HG03039 (cell line): ENCODE data around the gene DNAH7.
A peak's percentile ranks its signal among the peaks of the same experiment; 100 is the strongest.

Experiments
- ATAC-seq: cut with Tn5 transposase; IDR thresholded peaks from one replicate; pipeline ENCODE4 v1.9.1; 2021; ENCODE audit warnings: mild to moderate bottlenecking, moderate library complexity; ENCODE audit not compliant: unreplicated experiment

Gene DNAH7

GRCh38 chr2:196079052-196079451, 10.4 kb upstream of the DNAH7 start:
- ATAC-seq, result no peak

- no peak for ATAC-seq
These were observed 9.2 kb upstream of the DNAH7 start for GRCh38 chr2:196077821-196078220.

GRCh38 chr2:196076778-196077568, 8.3 kb upstream of the DNAH7 start:
- ATAC-seq, result no peak

- ATAC-seq, result no peak
These were observed 6.6 kb upstream of the DNAH7 start for GRCh38 chr2:196075196-196075595.

- no peak for ATAC-seq
These were observed 6.0 kb upstream of the DNAH7 start for GRCh38 chr2:196074631-196075030.

- no peak for ATAC-seq
These were observed 4.9 kb upstream of the DNAH7 start for GRCh38 chr2:196073521-196073920.

- ATAC-seq, result no peak
These were observed 1.6 kb downstream of the DNAH7 start for GRCh38 chr2:196067088-196067382.

GRCh38 chr2:196066291-196067087, 2.1 kb downstream of the DNAH7 start:
- ATAC-seq, result no peak

GRCh38 chr2:196063773-196064172, 4.9 kb downstream of the DNAH7 start:
- ATAC-seq, result no peak

GRCh38 chr2:196059491-196059960, 9.1 kb downstream of the DNAH7 start:
- ATAC-seq, result no peak

GRCh38 chr2:196054631-196055030, 14.0 kb downstream of the DNAH7 start:
- no peak for ATAC-seq

- peak; percentile 63 for ATAC-seq
These were observed 22.3 kb downstream of the DNAH7 start for GRCh38 chr2:196046123-196046917.

GRCh38 chr2:196041786-196042185, 26.9 kb downstream of the DNAH7 start:
- ATAC-seq, result no peak

GRCh38 chr2:196040218-196040617, 28.4 kb downstream of the DNAH7 start:
- ATAC-seq, result no peak

- ATAC-seq, result no peak
These were observed 32.2 kb downstream of the DNAH7 start for GRCh38 chr2:196036442-196036841.

GRCh38 chr2:196018037-196018436, 50.6 kb downstream of the DNAH7 start:
- no peak for ATAC-seq

GRCh38 chr2:196012314-196012713, 56.3 kb downstream of the DNAH7 start:
- no peak for ATAC-seq

GRCh38 chr2:196000551-196000950, 68.1 kb downstream of the DNAH7 start:
- no peak for ATAC-seq

GRCh38 chr2:195998070-195998469, 70.6 kb downstream of the DNAH7 start:
- no peak for ATAC-seq

- no peak for ATAC-seq
These were observed 73.1 kb downstream of the DNAH7 start for GRCh38 chr2:195995499-195995898.

GRCh38 chr2:195993623-195994022, 75.0 kb downstream of the DNAH7 start:
- ATAC-seq, result no peak
